Activated CD8-positive, alpha-beta memory T cell treated with anti-CD3 and anti-CD28 coated beads for 36 hours (primary cell): ENCODE measurements around the gene ZNF8. TPM values are rescaled to one million over a fixed set of nuclear protein-coding genes. Genes with fewer than 3 reads are reported as not detected.

Source experiments
- CTCF ChIA-PET: fragments of 350-600 bp; sonication (Branson Sonifier 250); formaldehyde crosslinking; loops from one replicate; lab custom pipeline; 2021; ENCODE audit warnings: antibody characterized with exemption; lab: Charles Lee
- POLR2A ChIA-PET: fragments of 350-600 bp; sonication (Branson Sonifier 250); formaldehyde crosslinking; loops from one replicate; lab custom pipeline; 2021; ENCODE audit warnings: antibody characterized with exemption; lab: Charles Lee
- total RNA-seq, 2 experiments: library from RNA; stranded (reverse); gene quantifications; one replicate each; pipeline ENCODE4 v1.2.3, GENCODE V29; 2021

The ZNF8 gene
- total RNA-seq, 2 experiments from 2014 or later, result 4.4 to 4.5 TPM

DNA sequence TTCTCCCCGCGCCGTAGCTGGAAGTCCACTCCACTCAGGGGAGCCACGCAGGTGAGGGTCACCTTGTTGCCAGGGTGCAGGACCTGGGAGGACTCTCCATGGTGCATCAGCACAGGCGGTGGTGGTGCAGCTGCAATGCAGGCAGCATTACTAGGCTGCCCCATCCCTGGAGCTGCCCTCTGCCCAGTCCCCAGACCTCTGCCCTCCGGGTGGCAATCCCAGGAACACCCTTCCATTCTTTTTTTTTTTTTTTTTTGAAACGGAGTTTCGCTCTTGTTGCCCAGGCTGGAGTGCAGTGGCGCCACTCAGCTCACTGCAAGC, 72.8 kb downstream of the ZNF8 start:
- ChIA-PET POLR2A (no interaction called here), CTCF (interaction anchor here (0.7 kb wide), 1 partner anchor 11 kb away, joined by 3 read pairs; the partner anchor contains the start of gene ZNF497)

- CTCF ChIA-PET, result interaction anchor here (0.6 to 0.7 kb wide), 2 partner anchors 11 kb away, joined by 3 to 4 read pairs; partner anchors contain the start of gene ZNF497
- POLR2A ChIA-PET, result interaction anchor here (0.6 kb wide), 1 partner anchor 435 kb away, joined by 4 read pairs; no protein-coding TSS in a partner anchor
Observed at GRCh38 chr19:58351990-58352755, 73.4 kb downstream of the ZNF8 start.

Other genes with a start within 250 kb of the ZNF8 start
- gene ZSCAN1, start 244.9 kb upstream of the ZNF8 start, total RNA-seq, result not detected
- under 1 TPM; 0.71 to 0.78 TPM for gene ZNF135, start 219.7 kb upstream of the ZNF8 start, total RNA-seq
- 10 to 100 TPM; 19.0 to 25.6 TPM for gene ZSCAN18, start 180.7 kb upstream of the ZNF8 start, total RNA-seq
- gene ZNF329, start 128.2 kb upstream of the ZNF8 start, total RNA-seq, result 1 to 10 TPM; 7.0 to 7.9 TPM
- gene ZNF274, start 95.9 kb upstream of the ZNF8 start, total RNA-seq, result 10 to 100 TPM; 22.6 to 23.1 TPM
- gene ZNF544, start 50.0 kb upstream of the ZNF8 start, total RNA-seq, result 10 to 100 TPM; 52.1 to 53.6 TPM
- gene ERVK3-1, start 26.4 kb downstream of the ZNF8 start, total RNA-seq, result 10 to 100 TPM; 96.2 to 96.4 TPM
- gene ZSCAN22, start 48.0 kb downstream of the ZNF8 start, total RNA-seq, result 1 to 10 TPM; 4.4 to 5.3 TPM
- 10 to 100 TPM; 16.7 to 18.1 TPM for gene A1BG, start 74.5 kb downstream of the ZNF8 start, total RNA-seq
- gene ZNF497, start 83.8 kb downstream of the ZNF8 start, total RNA-seq, result 1 to 10 TPM; 1.5 to 1.7 TPM
- gene ZNF837, start 102.1 kb downstream of the ZNF8 start, total RNA-seq, result 1 to 10 TPM; 1.7 to 1.9 TPM
- gene RPS5, start 108.3 kb downstream of the ZNF8 start, total RNA-seq, result 1,000 to 10,000 TPM; 1,581 to 1,598 TPM
- gene RNF225, start 116.7 kb downstream of the ZNF8 start, total RNA-seq, result under 1 TPM; 0.80 to 0.99 TPM
- gene ZNF584, start 129.7 kb downstream of the ZNF8 start, total RNA-seq, result 10 to 100 TPM; 20.1 to 20.7 TPM
- gene ZNF132, start 161.2 kb downstream of the ZNF8 start, total RNA-seq, result 1 to 10 TPM; 5.0 to 5.3 TPM
- gene ZNF324B, start 172.7 kb downstream of the ZNF8 start, total RNA-seq, result 10 to 100 TPM; 11.2 to 12.4 TPM
- gene ZNF324, start 188.1 kb downstream of the ZNF8 start, total RNA-seq, result 10 to 100 TPM; 17.6 to 19.6 TPM
- 1 to 10 TPM; 3.7 to 3.9 TPM for gene ZNF446, start 197.4 kb downstream of the ZNF8 start, total RNA-seq
- gene SLC27A5, start 233.0 kb downstream of the ZNF8 start, total RNA-seq, result 10 to 100 TPM; 24.3 to 24.5 TPM
- 10 to 100 TPM; 13.8 to 15.2 TPM for gene ZBTB45, start 240.9 kb downstream of the ZNF8 start, total RNA-seq